Activated T-cell treated with anti-CD3 and anti-CD28 coated beads, Interleukin-2, amount 50 U/mL, for 72 hours (primary cell): ENCODE measurements around the gene HDAC7. TPM values are rescaled to one million over a fixed set of nuclear protein-coding genes. Genes with fewer than 3 reads are reported as not detected.

Source experiments
- ATAC-seq, 2 donors: fragments of 150-1000 bp; cut with Tn5 transposase; replicated peaks in 1 of 2; 2 replicates each; pipeline ENCODE4 v1.10.0; 2021; ENCODE audit warnings: moderate library complexity in 2 of 2, mild to moderate bottlenecking in 1 of 2
- DNase-seq, 2 donors: peaks; one replicate each; pipeline ENCODE4 v3.0.0; 2021 to 2022; ENCODE audit warnings: mixed read lengths in 1 of 2
- H3K27ac Mint-ChIP-seq: one replicate; pipeline ENCODE4 v1.8.0; 2022; ENCODE audit warnings: mild to moderate bottlenecking, moderate library complexity, mixed read lengths
- H3K27me3 Mint-ChIP-seq: one replicate; pipeline ENCODE4 v1.8.0; 2022; ENCODE audit warnings: low read depth, mixed read lengths
- H3K36me3 Mint-ChIP-seq, 2 donors: one replicate each; pipeline ENCODE4 v1.8.0; 2022; ENCODE audit warnings: mixed read lengths in 2 of 2, mild to moderate bottlenecking in 1 of 2; ENCODE audit not compliant: insufficient read depth in 2 of 2
- H3K4me1 Mint-ChIP-seq: one replicate; pipeline ENCODE4 v1.8.0; 2022; ENCODE audit warnings: low read depth, mixed read lengths
- H3K4me3 Mint-ChIP-seq, 2 donors: one replicate each; pipeline ENCODE4 v1.8.0; 2022; ENCODE audit warnings: mild to moderate bottlenecking in 2 of 2, mixed read lengths in 2 of 2, moderate library complexity in 2 of 2
- H3K9me3 Mint-ChIP-seq, 2 donors: one replicate each; pipeline ENCODE4 v1.8.0; 2022; ENCODE audit warnings: mixed read lengths in 2 of 2
- total RNA-seq, 2 donors: library from RNA; stranded (reverse); gene quantifications; one replicate each; pipeline ENCODE4 v1.2.3, GENCODE V29; 2022

The HDAC7 gene
- total RNA-seq, 2 donors from 2014 or later, result 288 to 350 TPM

DNA sequence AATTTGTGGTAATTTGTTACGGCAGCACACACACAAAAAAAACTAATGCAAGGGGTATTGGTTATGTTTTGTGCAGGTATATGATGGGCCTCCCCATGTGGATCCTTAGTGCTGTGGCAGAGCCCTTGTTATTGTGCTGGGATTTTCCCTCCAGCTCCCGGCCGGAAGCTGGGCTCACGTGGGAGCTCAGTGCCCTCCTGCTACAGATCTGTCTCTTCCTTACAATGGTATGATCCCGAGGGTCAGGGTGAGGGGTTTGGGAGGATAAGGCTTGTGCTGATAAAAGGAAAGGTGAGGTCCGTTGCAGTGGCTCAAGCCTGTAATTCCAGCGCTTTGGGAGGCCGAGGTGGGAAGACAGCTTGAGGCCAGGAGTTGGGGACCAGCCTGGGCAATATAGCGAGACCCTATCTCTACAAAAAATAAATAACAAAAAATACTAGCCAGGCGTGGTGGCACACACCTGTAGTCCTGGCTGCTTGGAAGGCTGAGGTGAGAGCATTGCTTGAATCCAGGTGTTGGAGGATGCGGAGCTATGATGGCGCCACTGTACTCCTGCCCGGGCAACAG is 47.5 kb downstream of the HDAC7 start:
- H3K27ac Mint-ChIP-seq, result peak overlapping the region; percentile 89
- no peaks in the 10 kb centered on the region for H3K9me3 Mint-ChIP-seq
- DNase-seq (no peak), ATAC-seq (no peak)
- peaks cover 6% of the 10 kb centered on the region for H3K27me3 Mint-ChIP-seq
- peaks cover 39% of the 10 kb centered on the region for H3K4me1 Mint-ChIP-seq
- peak overlapping the region; percentile 83 to 84 for H3K4me3 Mint-ChIP-seq
- H3K36me3 Mint-ChIP-seq, result no peaks in the 10 kb centered on the region

DNA sequence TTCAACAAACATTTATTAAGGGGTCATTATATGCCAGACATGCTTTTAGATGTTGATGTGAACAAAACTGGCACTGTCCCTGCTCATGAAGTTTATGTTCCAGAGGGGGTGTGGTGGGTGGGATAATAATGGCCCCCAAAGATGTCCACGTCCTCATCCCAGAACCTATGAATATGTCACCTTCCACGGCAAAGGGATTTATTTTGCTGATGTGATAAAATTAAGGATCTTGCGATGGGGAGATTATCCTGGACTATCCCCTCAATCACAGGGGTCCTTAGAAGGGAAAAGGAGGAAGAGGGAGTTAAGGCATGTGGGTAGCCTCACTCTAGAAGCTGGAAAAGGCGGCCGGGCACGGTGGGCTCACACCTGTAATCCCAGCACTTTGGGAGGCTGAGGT is 48.4 kb downstream of the HDAC7 start:
- Mint-ChIP-seq H3K36me3 (no peaks in the 10 kb centered on the region), H3K4me1 (peaks cover 32% of the 10 kb centered on the region), H3K4me3 (no peak overlapping the region), H3K27me3 (peaks cover 6% of the 10 kb centered on the region), H3K27ac (no peak overlapping the region), H3K9me3 (no peaks in the 10 kb centered on the region)
- no peak for DNase-seq
- no peak for ATAC-seq

- DNase-seq, result no peak
- H3K36me3 Mint-ChIP-seq, result no peaks in the 10 kb centered on the region
- peaks cover 6% of the 10 kb centered on the region for H3K27me3 Mint-ChIP-seq
- no peak overlapping the region for H3K27ac Mint-ChIP-seq
- H3K4me3 Mint-ChIP-seq, result no peak overlapping the region
- ATAC-seq, result no peak
- H3K9me3 Mint-ChIP-seq, result no peaks in the 10 kb centered on the region
- peaks cover 21% of the 10 kb centered on the region for H3K4me1 Mint-ChIP-seq
Measured at GRCh38 chr12:47770086-47770726, 49.5 kb downstream of the HDAC7 start.

DNA sequence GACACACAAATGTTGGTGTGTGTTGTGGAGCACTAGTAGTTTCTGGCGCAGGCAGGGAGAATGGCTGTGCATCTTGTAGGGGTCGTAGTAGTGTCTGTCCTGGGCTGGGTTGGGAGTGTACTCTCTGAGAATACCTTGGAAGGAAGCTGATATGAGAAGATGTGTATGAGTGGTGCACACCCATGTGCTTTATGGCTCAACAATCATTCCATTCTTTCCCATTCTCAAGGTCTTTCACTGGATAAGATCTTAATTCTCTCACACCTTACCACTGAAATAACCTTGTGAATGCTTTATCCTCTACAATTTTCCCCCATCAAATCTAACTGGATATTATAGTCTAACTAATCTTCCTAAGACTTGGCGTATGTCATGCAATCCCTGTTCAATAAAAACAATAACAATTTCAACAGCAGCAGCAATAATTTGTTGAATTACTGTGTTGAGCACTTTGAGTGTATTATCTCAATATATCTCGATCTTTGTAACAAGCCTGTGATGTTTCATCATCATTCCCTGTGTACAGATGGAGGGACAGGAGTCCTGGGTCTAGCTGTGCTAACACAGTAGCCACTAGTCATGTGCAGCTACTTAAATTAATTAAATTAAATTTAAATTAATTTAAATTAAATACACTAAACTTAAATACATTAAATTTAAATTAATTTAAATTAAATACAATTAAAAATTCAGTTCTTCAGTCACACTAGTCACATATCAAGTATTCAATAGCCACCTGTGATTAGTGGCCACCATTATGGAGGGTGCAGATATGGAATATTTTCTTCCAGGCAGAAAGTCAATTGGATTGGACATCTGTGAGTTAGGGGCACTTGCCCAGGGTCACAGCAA is 50.2 kb downstream of the HDAC7 start:
- no peak overlapping the region for H3K27ac Mint-ChIP-seq

GRCh38 chr12:47768323-47768811 is 51.3 kb downstream of the HDAC7 start:
- Mint-ChIP-seq H3K36me3 (no peaks in the 10 kb centered on the region), H3K9me3 (no peaks in the 10 kb centered on the region), H3K4me3 (no peak overlapping the region), H3K27me3 (peaks cover 6% of the 10 kb centered on the region), H3K4me1 (peaks cover 7% of the 10 kb centered on the region), H3K27ac (no peak overlapping the region)
- no peak for DNase-seq
- ATAC-seq, result no peak

More for the DNA sequence above, 50.2 kb downstream of the HDAC7 start:
- H3K36me3 Mint-ChIP-seq, result no peaks in the 10 kb centered on the region
- peaks cover 6% of the 10 kb centered on the region for H3K27me3 Mint-ChIP-seq
- H3K4me1 Mint-ChIP-seq, result peaks cover 15% of the 10 kb centered on the region
- no peak for DNase-seq
- no peak overlapping the region for H3K4me3 Mint-ChIP-seq
- no peaks in the 10 kb centered on the region for H3K9me3 Mint-ChIP-seq
- ATAC-seq, result no peak

DNA sequence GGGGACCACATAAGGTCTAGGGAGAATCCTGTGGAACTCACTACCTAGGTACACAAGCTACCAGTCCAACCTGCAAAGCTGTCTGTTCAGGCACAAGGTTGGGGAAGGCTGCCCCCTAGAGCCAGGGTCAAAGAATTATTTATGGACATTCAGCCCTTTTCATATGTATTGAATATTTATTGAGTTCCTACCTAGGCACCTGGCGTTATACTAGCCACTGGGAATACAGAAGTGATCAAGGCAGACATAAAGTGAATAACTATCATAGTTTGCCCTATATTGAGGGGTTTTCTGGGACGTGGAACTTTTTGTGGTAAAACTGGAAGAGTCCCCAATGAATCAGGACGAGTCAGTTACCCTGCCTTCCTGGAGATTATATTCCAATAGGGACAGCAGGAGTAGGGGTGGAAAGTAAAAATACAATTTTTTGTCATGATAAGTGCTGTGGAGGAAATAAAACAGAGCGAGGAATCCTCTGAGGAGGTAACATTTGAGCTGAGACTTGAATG is 52.4 kb downstream of the HDAC7 start:
- ATAC-seq (peak; percentile 67 to 77), DNase-seq (peak; percentile 76)
- H3K9me3 Mint-ChIP-seq, result no peaks in the 10 kb centered on the region
- H3K27ac Mint-ChIP-seq, result peak overlapping the region; percentile 78
- H3K4me3 Mint-ChIP-seq, result no peak overlapping the region
- H3K4me1 Mint-ChIP-seq, result peaks cover 2% of the 10 kb centered on the region
- H3K27me3 Mint-ChIP-seq, result peaks cover 2% of the 10 kb centered on the region
- no peaks in the 10 kb centered on the region for H3K36me3 Mint-ChIP-seq

DNA sequence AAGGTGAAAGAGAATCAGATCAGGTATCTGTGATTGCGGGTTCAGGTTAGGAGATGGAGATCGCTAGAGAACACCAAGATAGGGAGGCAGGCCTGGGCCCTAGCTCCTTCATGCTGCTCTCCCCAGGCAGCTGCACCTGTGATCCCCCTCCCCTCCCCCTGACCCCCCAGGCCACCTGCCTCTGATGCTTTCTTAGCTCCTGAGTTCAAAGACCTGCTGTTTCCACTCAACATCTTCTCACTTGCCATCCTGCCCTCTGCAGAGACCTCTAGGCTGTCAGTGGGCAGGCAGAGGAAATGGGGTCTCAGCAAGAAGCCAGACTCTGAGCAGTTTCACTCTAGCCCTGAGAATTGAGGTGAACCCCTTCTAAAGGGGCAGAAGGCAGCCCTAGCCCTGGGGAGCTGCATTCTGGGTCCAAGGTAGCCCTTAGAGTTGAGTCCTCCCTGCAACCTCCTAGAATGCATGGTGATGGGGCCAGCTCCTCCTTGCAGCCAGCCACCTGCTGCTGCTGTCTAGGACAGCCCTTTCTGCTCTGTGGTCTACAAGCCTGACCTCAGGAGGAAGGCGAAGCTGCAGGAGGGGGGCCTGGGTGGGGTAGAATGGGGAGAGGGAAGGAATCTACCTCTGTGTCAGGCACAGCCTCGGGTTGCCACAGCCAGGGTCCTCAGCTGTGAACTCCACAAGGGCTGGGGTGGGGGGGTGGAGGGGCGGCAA is 53.0 kb downstream of the HDAC7 start:
- no peak overlapping the region for H3K4me3 Mint-ChIP-seq
- H3K27ac Mint-ChIP-seq, result no peak overlapping the region
- no peaks in the 10 kb centered on the region for H3K9me3 Mint-ChIP-seq
- H3K36me3 Mint-ChIP-seq, result no peaks in the 10 kb centered on the region
- H3K27me3 Mint-ChIP-seq, result no peaks in the 10 kb centered on the region
- peak; percentile 16 to 41 for ATAC-seq
- H3K4me1 Mint-ChIP-seq, result peaks cover 2% of the 10 kb centered on the region
- DNase-seq, result no peak

GRCh38 chr12:47763481-47764346 is 56.0 kb downstream of the HDAC7 start:
- Mint-ChIP-seq H3K9me3 (no peaks in the 10 kb centered on the region), H3K27ac (no peak overlapping the region), H3K4me3 (no peak overlapping the region), H3K27me3 (peaks cover 6% of the 10 kb centered on the region), H3K36me3 (no peaks in the 10 kb centered on the region), H3K4me1 (peaks cover 25% of the 10 kb centered on the region)
- no peak for DNase-seq
- no peak for ATAC-seq

DNA sequence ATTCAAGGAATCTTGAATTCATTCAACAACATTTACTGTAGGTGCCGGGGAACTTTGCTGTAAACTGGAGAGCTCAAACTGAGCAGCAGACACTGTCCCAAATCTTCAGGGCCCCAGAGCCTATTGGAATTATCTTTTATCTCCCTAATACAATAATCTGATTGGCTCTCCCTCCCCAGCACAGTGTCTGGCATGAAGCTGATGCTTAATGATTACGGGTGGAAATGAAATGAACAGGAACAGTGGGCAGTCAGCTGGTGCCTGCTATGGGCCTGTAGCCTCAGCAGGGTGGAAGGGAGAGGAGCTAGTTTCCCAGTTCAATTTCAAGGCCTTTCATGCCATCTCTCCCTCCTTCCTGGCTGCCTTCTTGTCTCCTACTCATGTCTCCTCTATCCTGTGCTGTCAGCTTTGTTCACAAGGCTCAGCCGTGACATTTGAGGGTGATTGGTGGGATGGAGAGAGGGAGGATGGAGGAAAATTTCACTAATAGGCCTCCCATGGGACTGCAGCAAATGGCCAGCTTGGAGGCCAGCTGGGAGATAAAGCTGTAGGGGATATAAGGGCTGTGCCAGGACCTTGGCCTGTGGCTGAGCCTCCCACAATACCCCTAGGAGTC is 56.7 kb downstream of the HDAC7 start:
- no peak for DNase-seq
- peaks cover 6% of the 10 kb centered on the region for H3K27me3 Mint-ChIP-seq
- no peak overlapping the region for H3K27ac Mint-ChIP-seq
- H3K36me3 Mint-ChIP-seq, result no peaks in the 10 kb centered on the region
- no peaks in the 10 kb centered on the region for H3K9me3 Mint-ChIP-seq
- ATAC-seq, result no peak
- H3K4me3 Mint-ChIP-seq, result no peak overlapping the region
- peaks cover 25% of the 10 kb centered on the region for H3K4me1 Mint-ChIP-seq

DNA sequence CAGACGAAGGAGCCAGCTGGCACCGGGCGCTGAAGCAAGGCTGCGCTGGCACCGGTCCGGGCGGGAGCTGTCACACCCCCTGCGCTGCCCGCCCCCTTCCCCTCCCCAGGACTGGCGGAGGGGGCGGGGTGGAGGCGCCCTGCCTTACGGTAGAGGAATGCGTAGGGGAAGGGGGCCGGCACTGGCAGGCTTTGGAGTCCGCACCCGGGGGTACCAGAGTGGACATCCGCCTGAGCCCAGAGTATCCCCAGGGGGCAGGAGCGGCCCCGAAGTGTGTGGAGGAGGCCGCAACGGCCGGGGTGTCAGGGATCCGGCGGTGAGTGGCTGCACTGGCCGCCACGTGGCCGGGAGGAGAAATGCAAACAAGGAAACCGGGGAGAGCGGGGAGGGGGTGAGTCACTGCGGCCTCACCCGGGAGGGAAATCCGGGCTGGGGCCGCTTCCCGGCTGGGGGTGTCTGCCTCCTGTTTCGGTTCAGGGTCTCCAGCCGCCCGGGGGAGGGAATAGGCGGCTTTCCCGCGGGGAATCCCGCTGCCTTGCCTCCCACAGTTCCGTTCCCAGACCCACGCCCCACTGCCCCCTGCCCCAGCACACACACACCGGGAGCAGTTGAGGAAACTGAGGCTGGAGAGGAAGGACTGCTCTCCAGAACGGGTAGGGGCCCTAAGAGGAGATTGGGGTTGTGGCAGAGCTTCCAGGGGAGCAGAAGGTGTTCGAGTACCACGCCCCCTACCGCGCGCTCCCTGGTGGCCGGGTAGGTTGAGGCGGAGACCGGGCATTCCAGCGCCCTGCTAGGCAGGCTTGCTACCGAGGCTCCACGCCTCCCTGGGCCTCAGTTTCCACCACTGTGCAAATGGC is 60.6 kb downstream of the HDAC7 start, which contains the start of gene RAPGEF3:
TSS of gene RAPGEF3 (minus strand) at position 47 of the 857 bp plus-strand sequence. CDS start 324 bp downstream, outside the sequence.
- peak within 1 kb of the TSS; percentile 84 to 86 for H3K4me3 Mint-ChIP-seq
- ATAC-seq, result peak; percentile 83 to 85
- H3K9me3 Mint-ChIP-seq, result no peaks in the 10 kb centered on the region
- no peak within 1 kb of the TSS for H3K27ac Mint-ChIP-seq
- H3K27me3 Mint-ChIP-seq, result peaks cover 12% of the 10 kb centered on the region
- H3K4me1 Mint-ChIP-seq, result peaks cover 57% of the 10 kb centered on the region
- no peaks in the 10 kb centered on the region for H3K36me3 Mint-ChIP-seq
- peak; percentile 77 to 82 for DNase-seq

- no peaks in the 10 kb centered on the region for H3K9me3 Mint-ChIP-seq
- H3K27ac Mint-ChIP-seq, result no peak overlapping the region
- H3K36me3 Mint-ChIP-seq, result no peaks in the 10 kb centered on the region
- ATAC-seq (no peak), DNase-seq (no peak)
- H3K4me3 Mint-ChIP-seq, result peak overlapping the region; percentile 54 to 56
- H3K4me1 Mint-ChIP-seq, result peaks cover 57% of the 10 kb centered on the region
- peaks cover 12% of the 10 kb centered on the region for H3K27me3 Mint-ChIP-seq
Measured at GRCh38 chr12:47758584-47758833, 61.2 kb downstream of the HDAC7 start.
